MG63 (cell line): Measurements from ENCODE around the gene RTN4R. TPM values are rescaled to one million over a fixed set of nuclear protein-coding genes. Genes with fewer than 3 reads are reported as not detected.
A peak's percentile ranks its signal among the peaks of the same experiment; 100 is the strongest.
"Not testable (repeated sequence)": the region's sequence is repeated elsewhere in the genome, so short reads cannot be mapped to it uniquely, and the experiment has no call there.

Source experiments
- DNase-seq: peaks from one replicate; pipeline ENCODE4 v3.0.0-alpha.2; 2020
- H3K27me3 ChIP-seq: fragments of 250-450 bp; sonication (Bioruptor Pico); 2 replicates; pipeline ENCODE4 v1.5.1; 2020; ENCODE audit warnings: mild to moderate bottlenecking, moderate library complexity
- H3K36me3 ChIP-seq: fragments of 250-450 bp; sonication (Bioruptor Pico); 2 replicates; pipeline ENCODE4 v1.5.1; 2020; ENCODE audit warnings: mild to moderate bottlenecking, moderate library complexity
- H3K4me3 ChIP-seq: fragments of 250-450 bp; sonication (Bioruptor Pico); 2 replicates; pipeline ENCODE4 v1.5.1; 2020; ENCODE audit warnings: mild to moderate bottlenecking, moderate library complexity
- H3K9me3 ChIP-seq: fragments of 250-450 bp; sonication (Bioruptor Pico); 2 replicates; pipeline ENCODE4 v1.5.1; 2020; ENCODE audit warnings: mild to moderate bottlenecking, moderate library complexity
- total RNA-seq: library from RNA; depleted of rRNA; stranded (reverse); fragments of >200 nt; shearing (Covaris generic); gene quantifications from 2 replicates; pipeline ENCODE4 v1.2.3, GENCODE V29; 2014; ENCODE audit warnings: low replicate concordance

Gene RTN4R
- total RNA-seq, 1 experiment from 2014 or later, result 5.7 TPM

- peak; percentile 14 for DNase-seq
- Histone ChIP-seq H3K4me3 (peak overlapping the region; percentile 28), H3K36me3 (no peaks in the 10 kb centered on the region), H3K27me3 (no peaks in the 10 kb centered on the region), H3K9me3 (no peaks in the 10 kb centered on the region)
Measured at GRCh38 chr22:20267441-20268278, 458 bp downstream of the RTN4R start.

- DNase-seq, H3K36me3 ChIP-seq, H3K9me3 ChIP-seq, H3K4me3 ChIP-seq, H3K27me3 ChIP-seq: not testable (repeated sequence)
Measured at GRCh38 chr22:20266667-20267440, 1.3 kb downstream of the RTN4R start.

- DNase-seq, H3K4me3 ChIP-seq, H3K9me3 ChIP-seq, H3K27me3 ChIP-seq, H3K36me3 ChIP-seq: not testable (repeated sequence)
Measured at GRCh38 chr22:20265772-20266666, 2.1 kb downstream of the RTN4R start.

GRCh38 chr22:20264614-20265452, 3.3 kb downstream of the RTN4R start:
- Histone ChIP-seq H3K9me3 (no peaks in the 10 kb centered on the region), H3K27me3 (no peaks in the 10 kb centered on the region), H3K4me3 (no peak overlapping the region)

GRCh38 chr22:20263404-20264281, 4.5 kb downstream of the RTN4R start:
- H3K36me3 ChIP-seq, H3K9me3 ChIP-seq, H3K27me3 ChIP-seq, H3K4me3 ChIP-seq, DNase-seq: not testable (repeated sequence)

More at GRCh38 chr22:20264614-20265452, 3.3 kb downstream of the RTN4R start:
- H3K36me3 ChIP-seq, result no peaks in the 10 kb centered on the region
- DNase-seq, result no peak

- Histone ChIP-seq H3K4me3 (no peak overlapping the region), H3K27me3 (no peaks in the 10 kb centered on the region), H3K36me3 (no peaks in the 10 kb centered on the region), H3K9me3 (no peaks in the 10 kb centered on the region)
- DNase-seq, result no peak
Measured at GRCh38 chr22:20262582-20263147, 5.5 kb downstream of the RTN4R start.

GRCh38 chr22:20261848-20262581, 6.1 kb downstream of the RTN4R start:
- DNase-seq, result no peak
- Histone ChIP-seq H3K4me3 (no peak overlapping the region), H3K36me3 (no peaks in the 10 kb centered on the region), H3K9me3 (no peaks in the 10 kb centered on the region), H3K27me3 (no peaks in the 10 kb centered on the region)

- no peak for DNase-seq
- Histone ChIP-seq H3K4me3 (no peak overlapping the region), H3K9me3 (no peaks in the 10 kb centered on the region), H3K36me3 (no peaks in the 10 kb centered on the region), H3K27me3 (no peaks in the 10 kb centered on the region)
Measured at GRCh38 chr22:20260071-20260765, 7.9 kb downstream of the RTN4R start.

- no peaks in the 10 kb centered on the region for H3K36me3 ChIP-seq
- no peak overlapping the region for H3K4me3 ChIP-seq
- no peaks in the 10 kb centered on the region for H3K27me3 ChIP-seq
- no peaks in the 10 kb centered on the region for H3K9me3 ChIP-seq
- DNase-seq, result no peak
Measured at GRCh38 chr22:20259327-20259688, 8.8 kb downstream of the RTN4R start.

GRCh38 chr22:20258584-20259326, 9.4 kb downstream of the RTN4R start:
- Histone ChIP-seq H3K9me3 (no peaks in the 10 kb centered on the region), H3K4me3 (no peak overlapping the region), H3K27me3 (no peaks in the 10 kb centered on the region), H3K36me3 (no peaks in the 10 kb centered on the region)
- no peak for DNase-seq

GRCh38 chr22:20258021-20258299, 10.2 kb downstream of the RTN4R start:
- no peak for DNase-seq
- H3K27me3 ChIP-seq, result no peaks in the 10 kb centered on the region

GRCh38 chr22:20257212-20258020, 10.7 kb downstream of the RTN4R start:
- Histone ChIP-seq H3K4me3 (no peak overlapping the region), H3K27me3 (no peaks in the 10 kb centered on the region), H3K36me3 (no peaks in the 10 kb centered on the region), H3K9me3 (no peaks in the 10 kb centered on the region)
- no peak for DNase-seq

More at GRCh38 chr22:20258021-20258299, 10.2 kb downstream of the RTN4R start:
- Histone ChIP-seq H3K4me3 (no peak overlapping the region), H3K9me3 (no peaks in the 10 kb centered on the region), H3K36me3 (no peaks in the 10 kb centered on the region)
